ENCODE measurements around the gene DIO3. TPM values are rescaled to one million over a fixed set of nuclear protein-coding genes. Genes with fewer than 3 reads are reported as not detected.

DIO3 gene
- total RNA-seq, 1 donor from 2014 or later: 0.51 TPM

DNA sequence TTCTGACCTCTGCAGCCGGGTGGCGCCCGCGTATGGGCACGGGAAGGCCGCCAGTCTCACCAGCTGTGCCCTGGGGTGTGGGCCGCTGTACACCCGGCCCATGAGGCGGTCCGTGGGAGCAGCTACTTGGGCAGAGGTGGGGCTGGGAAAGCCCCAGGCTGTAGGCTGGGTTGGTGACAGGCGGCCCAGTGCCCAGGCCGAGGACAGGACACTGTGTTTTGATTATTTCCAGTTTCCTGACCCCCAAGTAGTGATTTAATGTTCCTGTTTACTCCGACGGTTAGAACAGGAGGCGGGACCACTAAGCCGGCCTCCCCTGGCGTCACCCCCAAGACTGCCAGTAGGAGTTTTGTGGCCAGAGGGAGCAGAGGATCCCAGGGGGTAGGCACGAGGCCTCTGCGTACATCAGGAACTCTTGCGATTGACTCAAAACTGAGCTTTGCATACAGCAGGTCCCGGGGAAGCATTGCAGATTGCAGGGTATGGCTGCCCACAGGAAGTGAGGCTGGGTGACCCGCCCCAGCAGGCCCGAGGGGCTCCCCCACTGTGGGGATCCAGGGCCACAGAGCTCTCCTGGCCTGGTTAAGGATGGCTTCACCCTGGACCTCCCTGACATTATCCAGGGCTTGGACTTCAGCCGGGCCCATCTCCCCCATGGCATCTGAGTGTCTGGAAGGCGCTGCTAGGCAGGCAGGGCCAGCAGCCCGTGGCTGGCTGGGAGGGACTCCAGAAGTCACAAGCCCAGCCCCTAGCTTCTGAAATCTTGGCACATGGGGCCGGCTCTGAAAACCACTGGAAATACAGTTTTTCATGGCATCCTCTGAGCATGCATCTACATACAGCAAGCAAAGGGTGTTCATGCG is 42.5 kb upstream of the DIO3 start:
- Mint-ChIP-seq H3K36me3 (ENCODE audit: low read depth) (no peaks in the 10 kb centered on the region), H3K27ac (ENCODE audit: unreplicated experiment) (no peak overlapping the region), H3K4me3 (no peak overlapping the region), H3K9me3 (peaks cover 6% of the 10 kb centered on the region), H3K4me1 (no peaks in the 10 kb centered on the region), H3K27me3 (ENCODE audit: low read depth) (no peaks in the 10 kb centered on the region)
- no peak for DNase-seq (ENCODE audit: low read depth, low spot score)
- no peak for TF ChIP-seq CTCF (conservative IDR thresholded peaks at IDR 0.05)

- Mint-ChIP-seq H3K36me3 (ENCODE audit: low read depth) (no peaks in the 10 kb centered on the region), H3K4me3 (no peak overlapping the region), H3K4me1 (no peaks in the 10 kb centered on the region), H3K27me3 (ENCODE audit: low read depth) (no peaks in the 10 kb centered on the region), H3K27ac (ENCODE audit: unreplicated experiment) (no peak overlapping the region), H3K9me3 (peaks cover 3% of the 10 kb centered on the region)
- no peak for DNase-seq (ENCODE audit: low read depth, low spot score)
- no peak for TF ChIP-seq CTCF (conservative IDR thresholded peaks at IDR 0.05)
These were observed 40.4 kb upstream of the DIO3 start for GRCh38 chr14:101520621-101521472.

DNA sequence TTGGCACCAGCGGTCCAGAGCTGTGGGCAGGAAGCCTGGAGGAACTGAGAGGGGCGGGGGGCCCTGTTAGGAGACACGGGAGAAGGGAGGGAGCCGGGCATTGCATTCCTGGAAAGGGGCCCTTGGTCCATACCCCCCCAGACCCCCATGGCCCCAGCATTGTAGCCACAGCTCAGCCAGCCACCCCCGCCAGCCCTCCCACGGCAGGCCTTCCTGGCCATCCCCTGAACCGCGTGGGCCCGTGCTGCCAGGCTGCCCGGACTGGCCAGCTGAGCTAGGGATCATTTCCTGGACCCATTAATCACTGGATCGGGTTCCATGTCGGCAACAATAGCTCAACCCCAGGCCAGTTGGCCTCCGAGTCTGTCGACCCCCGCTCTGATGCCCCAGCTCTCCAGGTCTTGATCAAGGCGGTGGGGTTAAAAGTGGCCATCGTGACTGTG is 39.8 kb upstream of the DIO3 start:
- no peak overlapping the region for H3K4me3 Mint-ChIP-seq
- no peak for TF ChIP-seq CTCF (conservative IDR thresholded peaks at IDR 0.05)
- H3K4me1 Mint-ChIP-seq: no peaks in the 10 kb centered on the region
- peaks cover 3% of the 10 kb centered on the region for H3K9me3 Mint-ChIP-seq
- no peaks in the 10 kb centered on the region for H3K36me3 Mint-ChIP-seq (ENCODE audit: low read depth)
- H3K27ac Mint-ChIP-seq (ENCODE audit: unreplicated experiment): no peak overlapping the region
- no peaks in the 10 kb centered on the region for H3K27me3 Mint-ChIP-seq (ENCODE audit: low read depth)
- no peak for DNase-seq (ENCODE audit: low read depth, low spot score)

- no peak overlapping the region for H3K27ac Mint-ChIP-seq (ENCODE audit: unreplicated experiment)
- no peaks in the 10 kb centered on the region for H3K36me3 Mint-ChIP-seq (ENCODE audit: low read depth)
- H3K27me3 Mint-ChIP-seq (ENCODE audit: low read depth): no peaks in the 10 kb centered on the region
- no peak for DNase-seq (ENCODE audit: low read depth, low spot score)
- no peak for TF ChIP-seq CTCF (conservative IDR thresholded peaks at IDR 0.05)
- no peak overlapping the region for H3K4me3 Mint-ChIP-seq
- H3K4me1 Mint-ChIP-seq: no peaks in the 10 kb centered on the region
- peaks cover 3% of the 10 kb centered on the region for H3K9me3 Mint-ChIP-seq
These were observed 39.3 kb upstream of the DIO3 start for GRCh38 chr14:101521978-101522377.

- Mint-ChIP-seq H3K27me3 (ENCODE audit: low read depth) (no peaks in the 10 kb centered on the region), H3K9me3 (peaks cover 3% of the 10 kb centered on the region)
These were observed 35.4 kb upstream of the DIO3 start for GRCh38 chr14:101525640-101526527.

More at GRCh38 chr14:101525640-101526527, 35.4 kb upstream of the DIO3 start:
- Mint-ChIP-seq H3K4me1 (no peaks in the 10 kb centered on the region), H3K4me3 (no peak overlapping the region), H3K36me3 (ENCODE audit: low read depth) (no peaks in the 10 kb centered on the region), H3K27ac (ENCODE audit: unreplicated experiment) (no peak overlapping the region)
- TF ChIP-seq CTCF (conservative IDR thresholded peaks at IDR 0.05): no peak
- DNase-seq (ENCODE audit: low read depth, low spot score): no peak

Measured in neural crest cell (in vitro differentiated cells).